Naive B cell (primary cell): ENCODE data around the gene MAP3K19. TPM values are rescaled to one million over a fixed set of nuclear protein-coding genes. Genes with fewer than 3 reads are reported as not detected.
"Not testable (repeated sequence)": the region's sequence is repeated elsewhere in the genome, so short reads cannot be mapped to it uniquely, and the experiment has no call there.

Source experiments
- ATAC-seq, 2 donors: fragments of 150-1000 bp; cut with Tn5 transposase; 2 replicates each; pipeline ENCODE4 v1.10.0; 2021; ENCODE audit warnings: low read depth in 2 of 2, mild to moderate bottlenecking in 2 of 2, moderate library complexity in 2 of 2
- DNase-seq: peaks from one replicate; pipeline ENCODE4 v3.0.0; 2022
- H3K27ac Mint-ChIP-seq, 6 donors: one replicate each; pipeline ENCODE4 v1.8.0; 2020 to 2022; ENCODE audit warnings: mild to moderate bottlenecking in 6 of 6, mixed read lengths in 6 of 6, moderate library complexity in 5 of 6, inconsistent platforms in 2 of 6
- H3K27me3 Mint-ChIP-seq, 3 donors: one replicate each; pipeline ENCODE4 v1.8.0; 2021 to 2022; ENCODE audit warnings: mixed read lengths in 3 of 3, mild to moderate bottlenecking in 1 of 3
- H3K36me3 Mint-ChIP-seq, 2 donors: one replicate each; pipeline ENCODE4 v1.8.0; 2020 to 2022; ENCODE audit warnings: mixed read lengths in 2 of 2, inconsistent platforms in 1 of 2, mild to moderate bottlenecking in 1 of 2
- H3K4me1 Mint-ChIP-seq, 3 donors: one replicate each; pipeline ENCODE4 v1.8.0; 2020 to 2022; ENCODE audit warnings: mixed read lengths in 3 of 3, inconsistent platforms in 1 of 3, mild to moderate bottlenecking in 1 of 3, moderate library complexity in 1 of 3
- H3K4me3 Mint-ChIP-seq, 8 donors: one replicate each; pipeline ENCODE4 v1.8.0; 2020 to 2022; ENCODE audit warnings: mild to moderate bottlenecking in 8 of 8, mixed read lengths in 8 of 8, moderate library complexity in 8 of 8, inconsistent platforms in 2 of 8
- H3K9me3 Mint-ChIP-seq, 7 donors: one replicate each; pipeline ENCODE4 v1.8.0; 2020 to 2022; ENCODE audit warnings: mixed read lengths in 7 of 7, mild to moderate bottlenecking in 5 of 7, inconsistent platforms in 2 of 7, moderate library complexity in 1 of 7
- polyA plus RNA-seq, 6 donors: library from polyadenylated mRNA; unstranded; fragments of 300-500 nt; fragmentation: Illumina TruSeq; gene quantifications; one replicate each; pipeline ENCODE4 v1.2.3, GENCODE V29; 2021; ENCODE audit warnings: low read depth in 6 of 6

MAP3K19 gene, protein sequence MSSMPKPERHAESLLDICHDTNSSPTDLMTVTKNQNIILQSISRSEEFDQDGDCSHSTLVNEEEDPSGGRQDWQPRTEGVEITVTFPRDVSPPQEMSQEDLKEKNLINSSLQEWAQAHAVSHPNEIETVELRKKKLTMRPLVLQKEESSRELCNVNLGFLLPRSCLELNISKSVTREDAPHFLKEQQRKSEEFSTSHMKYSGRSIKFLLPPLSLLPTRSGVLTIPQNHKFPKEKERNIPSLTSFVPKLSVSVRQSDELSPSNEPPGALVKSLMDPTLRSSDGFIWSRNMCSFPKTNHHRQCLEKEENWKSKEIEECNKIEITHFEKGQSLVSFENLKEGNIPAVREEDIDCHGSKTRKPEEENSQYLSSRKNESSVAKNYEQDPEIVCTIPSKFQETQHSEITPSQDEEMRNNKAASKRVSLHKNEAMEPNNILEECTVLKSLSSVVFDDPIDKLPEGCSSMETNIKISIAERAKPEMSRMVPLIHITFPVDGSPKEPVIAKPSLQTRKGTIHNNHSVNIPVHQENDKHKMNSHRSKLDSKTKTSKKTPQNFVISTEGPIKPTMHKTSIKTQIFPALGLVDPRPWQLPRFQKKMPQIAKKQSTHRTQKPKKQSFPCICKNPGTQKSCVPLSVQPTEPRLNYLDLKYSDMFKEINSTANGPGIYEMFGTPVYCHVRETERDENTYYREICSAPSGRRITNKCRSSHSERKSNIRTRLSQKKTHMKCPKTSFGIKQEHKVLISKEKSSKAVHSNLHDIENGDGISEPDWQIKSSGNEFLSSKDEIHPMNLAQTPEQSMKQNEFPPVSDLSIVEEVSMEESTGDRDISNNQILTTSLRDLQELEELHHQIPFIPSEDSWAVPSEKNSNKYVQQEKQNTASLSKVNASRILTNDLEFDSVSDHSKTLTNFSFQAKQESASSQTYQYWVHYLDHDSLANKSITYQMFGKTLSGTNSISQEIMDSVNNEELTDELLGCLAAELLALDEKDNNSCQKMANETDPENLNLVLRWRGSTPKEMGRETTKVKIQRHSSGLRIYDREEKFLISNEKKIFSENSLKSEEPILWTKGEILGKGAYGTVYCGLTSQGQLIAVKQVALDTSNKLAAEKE (N-terminal part only)
- not detected for polyA plus RNA-seq

DNA sequence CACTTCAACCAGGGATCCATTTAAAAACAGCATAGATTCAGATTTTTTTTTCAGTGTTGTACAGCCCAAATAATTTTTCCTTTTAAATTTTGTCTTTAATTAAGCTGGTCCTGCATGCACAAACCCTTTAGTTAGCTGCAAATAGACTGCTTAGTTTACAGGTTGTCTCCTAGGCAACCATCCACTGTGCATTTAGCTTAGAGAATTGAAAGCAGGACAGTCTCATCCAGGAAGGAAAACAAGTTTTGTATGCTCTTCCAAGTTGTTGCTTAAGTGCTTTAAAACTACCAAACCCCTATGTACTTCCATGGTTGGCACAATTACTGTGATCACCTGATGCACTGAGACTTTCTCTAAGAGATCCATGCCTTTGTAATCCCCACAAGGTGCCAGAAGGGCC, at the start of gene MAP3K19:
Gene MAP3K19, minus strand, starts transcription at position 148 of the 400 bp plus-strand sequence. CDS start 22,800 bp downstream, outside the sequence.
- Mint-ChIP-seq H3K4me3 (no peak within 1 kb of the TSS), H3K9me3 (no peaks in the 10 kb centered on the region), H3K4me1 (peaks cover 0 to 9% (median 0%) of the 10 kb centered on the region in 3 donors), H3K27me3 (peaks cover 6 to 12% (median 7%) of the 10 kb centered on the region in 3 donors), H3K36me3 (no peaks in the 10 kb centered on the region), H3K27ac (no peak within 1 kb of the TSS)
- ATAC-seq (no peak), DNase-seq (no peak)

- no peak for ATAC-seq
- Mint-ChIP-seq H3K4me3 (no peak overlapping the region), H3K27ac (no peak overlapping the region), H3K9me3 (no peaks in the 10 kb centered on the region), H3K4me1 (peaks cover 5 to 9% (median 6%) of the 10 kb centered on the region in 3 donors), H3K36me3 (peaks cover 30 to 45% of the 10 kb centered on the region in 2 donors), H3K27me3 (no peaks in the 10 kb centered on the region)
- DNase-seq, result no peak
These were observed 49.6 kb upstream of the MAP3K19 start for GRCh38 chr2:135096665-135097446.

DNA sequence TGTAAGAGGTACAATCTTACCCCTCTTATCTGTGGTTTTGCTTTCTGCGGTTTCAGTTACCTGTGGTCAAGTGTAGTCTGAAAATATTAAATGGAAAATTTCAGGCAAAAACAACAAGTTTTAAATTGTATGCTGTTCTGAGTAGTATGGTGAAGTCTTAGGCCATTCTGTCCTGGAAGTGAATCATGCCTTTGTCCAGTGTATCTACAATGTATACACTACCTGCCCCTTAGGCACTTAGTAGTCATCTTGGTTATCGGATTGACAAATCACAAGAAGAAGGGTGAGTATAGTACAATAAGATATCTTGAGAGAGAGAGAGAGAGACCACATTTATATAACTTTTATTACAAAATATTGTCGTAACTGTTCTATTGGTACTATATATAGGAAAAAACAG, 48.3 kb upstream of the MAP3K19 start:
- H3K36me3 Mint-ChIP-seq, result peaks cover 30 to 47% of the 10 kb centered on the region in 2 donors
- DNase-seq, result no peak
- H3K4me3 Mint-ChIP-seq, result no peak overlapping the region
- H3K27ac Mint-ChIP-seq, result peak overlapping the region in 1 of 6 donors; percentile 81
- H3K9me3 Mint-ChIP-seq, result no peaks in the 10 kb centered on the region
- no peaks in the 10 kb centered on the region for H3K27me3 Mint-ChIP-seq
- peaks cover 5 to 12% (median 6%) of the 10 kb centered on the region in 3 donors for H3K4me1 Mint-ChIP-seq
- ATAC-seq, result no peak

- Mint-ChIP-seq H3K9me3 (peaks cover 0 to 2% (median 0%) of the 10 kb centered on the region in 7 donors), H3K4me1 (peaks cover 5 to 12% (median 6%) of the 10 kb centered on the region in 3 donors), H3K27me3 (no peaks in the 10 kb centered on the region), H3K36me3 (peaks cover 30 to 48% of the 10 kb centered on the region in 2 donors), H3K4me3 (no peak overlapping the region), H3K27ac (peak overlapping the region in 2 of 6 donors; percentile 0 to 1)
- no peak for DNase-seq
- ATAC-seq, result no peak
These were observed 47.3 kb upstream of the MAP3K19 start for GRCh38 chr2:135094508-135094907.

- no peak for ATAC-seq
- Mint-ChIP-seq H3K27ac (no peak overlapping the region), H3K4me1 (peaks cover 2 to 7% (median 6%) of the 10 kb centered on the region in 3 donors), H3K27me3 (no peaks in the 10 kb centered on the region), H3K36me3 (peaks cover 30 to 51% of the 10 kb centered on the region in 2 donors), H3K4me3 (no peak overlapping the region), H3K9me3 (peaks cover 0 to 9% (median 6%) of the 10 kb centered on the region in 7 donors)
- no peak for DNase-seq
These were observed 46.6 kb upstream of the MAP3K19 start for GRCh38 chr2:135093670-135094330.

- ATAC-seq (no peak), DNase-seq (no peak)
- H3K4me1 Mint-ChIP-seq, result peaks cover 3 to 7% (median 5%) of the 10 kb centered on the region in 3 donors
- peaks cover 0 to 10% (median 7%) of the 10 kb centered on the region in 7 donors for H3K9me3 Mint-ChIP-seq
- H3K27me3 Mint-ChIP-seq, result no peaks in the 10 kb centered on the region
- H3K4me3 Mint-ChIP-seq, result no peak overlapping the region
- no peak overlapping the region for H3K27ac Mint-ChIP-seq
- peaks cover 30 to 52% of the 10 kb centered on the region in 2 donors for H3K36me3 Mint-ChIP-seq
These were observed 45.9 kb upstream of the MAP3K19 start for GRCh38 chr2:135093193-135093592.

- no peak for DNase-seq
- Mint-ChIP-seq H3K9me3 (peaks cover 0 to 10% (median 7%) of the 10 kb centered on the region in 7 donors), H3K4me1 (peaks cover 4 to 11% (median 10%) of the 10 kb centered on the region in 3 donors), H3K36me3 (peaks cover 37 to 47% of the 10 kb centered on the region in 2 donors), H3K27ac (no peak overlapping the region), H3K4me3 (no peak overlapping the region), H3K27me3 (no peaks in the 10 kb centered on the region)
- no peak for ATAC-seq
These were observed 44.4 kb upstream of the MAP3K19 start for GRCh38 chr2:135091681-135092080.

DNA sequence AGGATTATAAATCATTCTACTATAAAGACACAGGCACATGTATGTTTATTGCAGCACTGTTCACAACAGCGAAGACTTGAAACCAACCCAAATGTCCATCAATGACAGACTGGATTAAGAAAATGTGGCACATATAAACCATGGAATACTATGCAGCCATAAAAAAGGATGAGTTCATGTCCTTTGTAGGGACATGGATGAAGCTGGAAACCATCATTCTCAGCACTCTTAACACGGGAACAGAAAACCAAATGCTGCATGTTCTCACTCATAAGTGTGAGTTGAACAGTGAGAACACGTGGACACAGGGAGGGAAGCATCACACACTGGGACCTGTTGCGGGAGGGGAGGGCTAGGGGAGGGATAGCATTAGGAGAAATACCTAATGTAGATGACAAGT, 42.4 kb upstream of the MAP3K19 start:
- not testable (repeated sequence) for H3K27ac Mint-ChIP-seq, H3K27me3 Mint-ChIP-seq, ATAC-seq, DNase-seq, H3K4me3 Mint-ChIP-seq
- H3K4me1 Mint-ChIP-seq, result peaks cover 17 to 29% (median 25%) of the 10 kb centered on the region in 3 donors
- peaks cover 34 to 36% of the 10 kb centered on the region in 2 donors for H3K36me3 Mint-ChIP-seq
- peaks cover 0 to 10% (median 7%) of the 10 kb centered on the region in 7 donors for H3K9me3 Mint-ChIP-seq

GRCh38 chr2:135086222-135086621, 39.0 kb upstream of the MAP3K19 start:
- Mint-ChIP-seq H3K9me3 (peaks cover 0 to 13% (median 7%) of the 10 kb centered on the region in 7 donors), H3K27ac (no peak overlapping the region), H3K4me3 (peak overlapping the region in 1 of 8 donors; percentile 6), H3K27me3 (no peaks in the 10 kb centered on the region), H3K4me1 (peaks cover 24 to 35% (median 29%) of the 10 kb centered on the region in 3 donors), H3K36me3 (peaks cover 7 to 15% of the 10 kb centered on the region in 2 donors)
- ATAC-seq (no peak), DNase-seq (no peak)

- no peak for ATAC-seq
- H3K9me3 Mint-ChIP-seq, result peaks cover 0 to 6% (median 0%) of the 10 kb centered on the region in 7 donors
- peaks cover 14% of the 10 kb centered on the region in 2 donors for H3K36me3 Mint-ChIP-seq
- no peak overlapping the region for H3K27ac Mint-ChIP-seq
- peaks cover 22 to 33% (median 32%) of the 10 kb centered on the region in 3 donors for H3K4me1 Mint-ChIP-seq
- no peaks in the 10 kb centered on the region for H3K27me3 Mint-ChIP-seq
- H3K4me3 Mint-ChIP-seq, result no peak overlapping the region
- DNase-seq, result no peak
These were observed 31.2 kb upstream of the MAP3K19 start for GRCh38 chr2:135078417-135078816.

DNA sequence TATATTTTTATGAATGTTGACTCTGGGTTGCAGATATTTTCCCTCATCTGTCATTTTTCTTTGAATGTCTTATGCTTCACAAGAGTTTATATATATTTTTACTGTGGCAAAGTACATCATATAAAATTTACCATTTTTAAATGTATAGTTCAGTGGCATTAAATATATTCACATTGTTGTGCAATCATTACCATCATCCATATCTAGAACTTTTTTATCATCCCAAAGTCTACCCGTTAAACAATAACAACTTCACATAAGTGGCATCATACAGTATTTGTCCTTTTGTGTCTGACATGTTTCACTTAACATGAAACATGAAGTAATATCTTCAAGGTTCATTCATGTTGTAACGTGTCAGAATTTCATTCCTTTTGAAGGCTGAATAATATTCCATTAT, 29.3 kb upstream of the MAP3K19 start:
- H3K27ac Mint-ChIP-seq, result no peak overlapping the region
- no peak overlapping the region for H3K4me3 Mint-ChIP-seq
- H3K36me3 Mint-ChIP-seq, result peaks cover 24 to 30% of the 10 kb centered on the region in 2 donors
- H3K27me3 Mint-ChIP-seq, result no peaks in the 10 kb centered on the region
- ATAC-seq (no peak), DNase-seq (no peak)
- peaks cover 5 to 14% (median 10%) of the 10 kb centered on the region in 7 donors for H3K9me3 Mint-ChIP-seq
- peaks cover 32 to 41% (median 33%) of the 10 kb centered on the region in 3 donors for H3K4me1 Mint-ChIP-seq

- ATAC-seq (no peak), DNase-seq (no peak)
- Mint-ChIP-seq H3K27me3 (no peaks in the 10 kb centered on the region), H3K4me3 (no peak overlapping the region), H3K27ac (peak overlapping the region in 3 of 6 donors; percentile 39 to 85 (median 57)), H3K4me1 (peaks cover 30 to 35% (median 33%) of the 10 kb centered on the region in 3 donors), H3K9me3 (peaks cover 7 to 16% (median 10%) of the 10 kb centered on the region in 7 donors), H3K36me3 (peaks cover 21 to 29% of the 10 kb centered on the region in 2 donors)
These were observed 27.0 kb upstream of the MAP3K19 start for GRCh38 chr2:135074216-135074615.
